EL (cell line): ENCODE measurements around the gene IGSF8.
"Not testable (repeated sequence)": the region's sequence is repeated elsewhere in the genome, so short reads cannot be mapped to it uniquely, and the experiment has no call there.

Experiments used
- DNase-seq: peaks from one replicate; pipeline ENCODE4 v3.0.0-alpha.2; 2016

The IGSF8 gene

DNA sequence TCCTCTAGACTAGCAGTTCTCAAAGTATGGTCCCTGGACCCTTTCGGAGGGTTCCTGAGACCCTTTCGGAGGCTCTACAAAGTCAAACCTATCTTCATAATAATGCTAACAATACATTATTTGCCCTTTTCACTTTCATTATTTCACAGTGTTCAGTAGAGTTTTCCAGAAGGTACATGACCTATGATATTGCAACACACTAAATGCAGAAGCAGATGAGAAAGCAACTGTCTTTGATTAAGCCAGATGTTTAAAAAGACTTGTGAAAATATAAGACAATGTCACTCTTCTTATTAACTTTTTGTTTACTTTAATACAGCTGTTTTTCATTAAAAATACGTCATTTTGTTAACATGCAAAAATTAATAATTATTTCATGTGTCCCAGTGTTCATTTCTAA is 34.3 kb downstream of the IGSF8 start:
- no peak for DNase-seq

DNA sequence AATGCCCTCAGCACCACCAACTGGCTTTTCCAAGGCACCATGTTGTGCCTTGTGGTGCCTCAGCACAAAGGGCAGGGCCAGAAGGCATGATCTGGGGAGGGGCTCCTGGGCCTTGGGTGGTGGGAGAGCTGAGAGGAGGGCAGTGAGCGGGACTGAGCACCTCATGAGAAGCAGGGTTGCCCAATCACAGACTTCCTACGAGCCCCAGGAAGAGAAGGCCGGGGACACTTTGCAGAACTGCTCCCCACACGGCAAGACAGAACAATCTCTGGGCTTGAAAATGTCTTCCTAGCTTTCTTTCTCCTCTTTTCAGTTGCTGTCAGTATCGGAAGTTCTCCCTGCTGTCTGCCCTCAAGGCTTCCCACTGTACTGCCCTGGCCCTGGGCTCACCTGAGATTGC is 35.2 kb downstream of the IGSF8 start:
- DNase-seq: no peak

DNA sequence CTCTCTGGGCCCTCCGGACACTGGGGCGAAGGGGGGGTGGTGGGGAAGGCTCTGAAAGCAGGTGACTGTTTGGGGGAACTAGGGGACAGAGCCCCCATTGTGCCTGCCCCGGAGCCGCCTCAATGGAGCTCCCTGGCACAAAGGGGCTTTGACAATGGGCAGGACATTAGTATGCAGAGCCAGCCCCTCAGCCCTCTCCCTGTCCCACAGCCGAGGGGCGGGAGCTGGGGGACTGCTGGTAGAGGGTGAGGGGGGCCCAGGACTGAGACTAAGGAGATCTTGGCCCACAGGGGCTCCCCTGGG is 36.2 kb downstream of the IGSF8 start:
- no peak for DNase-seq

DNA sequence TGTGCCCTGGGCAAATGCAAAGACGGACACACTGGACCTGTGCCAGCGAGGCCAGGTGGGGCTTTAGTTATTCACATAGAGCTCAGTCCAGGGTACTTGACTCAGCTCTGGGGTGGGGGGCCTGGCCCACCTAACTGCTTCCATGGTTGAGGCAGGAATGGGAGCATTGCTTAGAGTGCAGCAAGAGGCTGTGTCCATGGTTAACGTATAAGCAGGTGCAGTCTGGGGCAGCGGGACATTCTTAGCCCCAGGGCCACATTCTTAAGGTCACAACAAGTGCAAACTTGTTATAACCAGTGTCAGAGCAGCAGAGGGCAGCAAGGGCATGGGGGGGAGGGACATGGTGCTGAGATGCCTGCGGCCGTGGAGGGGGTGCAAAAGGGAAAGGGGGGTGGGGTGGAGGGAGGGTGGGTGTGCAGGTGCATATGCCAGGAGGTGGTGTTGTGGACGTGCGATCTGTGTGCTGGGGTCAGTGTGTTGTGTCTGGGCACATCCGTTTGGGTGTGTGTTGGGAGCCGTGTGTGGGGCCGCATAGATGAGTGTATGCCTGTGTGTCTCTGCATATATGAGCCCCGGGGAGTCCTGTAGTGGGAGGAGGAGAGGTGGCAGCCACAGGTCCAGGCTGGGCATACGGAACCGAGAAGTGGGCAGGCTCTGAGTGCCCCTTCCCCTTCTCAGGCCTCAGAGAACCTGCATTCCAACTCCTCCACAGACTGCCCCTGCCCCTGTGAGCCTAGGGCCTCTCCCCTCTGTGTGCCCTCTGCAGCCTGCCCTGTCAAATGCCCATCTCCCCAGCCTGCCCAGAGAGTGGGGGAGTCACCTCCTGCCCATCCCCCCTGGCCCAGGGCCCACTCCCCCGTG is 36.8 kb downstream of the IGSF8 start:
- no peak for DNase-seq

DNA sequence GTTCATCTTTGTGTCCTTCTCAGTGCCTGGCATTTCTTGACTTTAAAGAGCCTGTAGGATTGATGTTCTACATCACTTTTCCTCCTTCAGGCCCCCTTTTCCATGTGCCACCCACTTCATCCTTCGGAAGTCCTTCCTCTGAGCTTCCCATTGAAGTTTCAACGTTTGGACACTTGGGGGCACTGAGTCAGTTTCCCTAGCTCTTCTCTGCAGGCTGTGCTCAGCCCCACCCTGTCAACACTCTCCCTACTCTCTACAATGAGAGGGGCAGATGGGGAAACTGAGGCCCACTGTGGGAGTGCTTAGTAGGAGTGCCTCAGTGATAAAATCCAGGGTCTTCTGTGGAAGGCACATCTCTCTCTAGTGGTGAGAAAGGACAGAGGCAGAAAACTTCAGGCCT is 40.3 kb downstream of the IGSF8 start:
- peak; percentile 14 for DNase-seq

DNA sequence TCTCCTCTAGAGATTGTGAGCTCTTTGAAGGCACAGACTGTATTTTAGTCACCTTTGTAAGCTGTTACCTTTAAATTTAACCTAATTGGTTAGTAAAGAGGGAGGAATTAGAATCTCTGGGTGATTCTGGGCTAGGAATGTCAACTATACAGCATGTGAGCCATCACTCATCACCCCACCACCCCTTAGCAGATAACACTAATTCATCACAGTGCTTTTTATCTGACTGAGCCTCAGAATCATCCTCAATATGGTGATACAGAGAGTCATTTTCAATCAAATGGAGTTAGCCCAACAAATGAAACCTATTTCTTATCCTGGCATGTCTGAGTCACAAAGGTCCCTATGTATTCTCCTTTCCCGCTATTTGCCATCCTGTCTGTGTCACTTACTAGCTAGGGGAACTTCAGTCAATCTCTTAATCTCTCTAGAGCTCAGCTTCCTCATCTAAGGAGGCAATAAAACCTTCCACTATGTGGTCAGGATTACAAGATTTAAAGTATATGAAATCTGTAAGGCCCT is 41.7 kb downstream of the IGSF8 start:
- no peak for DNase-seq

DNA sequence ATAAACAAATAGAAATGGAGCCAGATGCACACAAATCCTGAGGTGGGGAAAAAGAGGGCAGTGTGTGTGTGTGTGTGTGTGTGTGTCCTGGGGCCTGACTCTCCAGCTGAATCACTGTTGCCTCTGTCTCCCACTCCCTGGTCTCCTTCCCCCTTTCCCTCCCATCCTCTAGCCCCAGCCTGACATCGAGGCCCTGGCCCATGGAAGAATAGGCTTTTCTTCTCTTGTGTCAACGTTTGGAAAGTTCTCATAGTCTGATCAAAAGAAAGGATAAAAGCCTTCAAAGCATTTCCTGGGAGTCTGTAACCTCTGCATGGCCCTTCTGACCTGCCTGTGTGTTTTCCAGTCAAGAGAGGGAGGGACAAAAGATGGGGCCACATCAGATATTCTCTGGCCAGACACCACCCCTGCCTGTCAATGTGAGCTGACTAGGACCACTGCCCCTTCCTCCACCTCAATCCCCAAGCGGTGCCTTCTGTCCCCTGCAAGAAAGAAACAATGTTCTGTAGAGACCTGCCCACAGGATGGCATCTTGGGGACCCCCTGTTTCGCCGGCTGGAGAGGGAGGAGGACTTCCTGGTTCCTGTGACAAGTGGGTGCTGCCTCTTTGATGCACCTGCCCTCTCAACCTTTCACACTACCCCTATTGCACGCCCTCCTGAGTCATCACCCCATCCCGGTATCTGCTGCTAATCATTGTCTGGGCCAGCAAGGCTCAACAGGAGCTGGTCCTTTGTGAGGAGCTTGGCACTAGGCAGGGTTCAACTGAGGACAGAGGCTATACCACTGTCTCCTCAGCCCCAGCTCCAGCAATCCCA is 44.7 kb downstream of the IGSF8 start:
- no peak for DNase-seq

DNA sequence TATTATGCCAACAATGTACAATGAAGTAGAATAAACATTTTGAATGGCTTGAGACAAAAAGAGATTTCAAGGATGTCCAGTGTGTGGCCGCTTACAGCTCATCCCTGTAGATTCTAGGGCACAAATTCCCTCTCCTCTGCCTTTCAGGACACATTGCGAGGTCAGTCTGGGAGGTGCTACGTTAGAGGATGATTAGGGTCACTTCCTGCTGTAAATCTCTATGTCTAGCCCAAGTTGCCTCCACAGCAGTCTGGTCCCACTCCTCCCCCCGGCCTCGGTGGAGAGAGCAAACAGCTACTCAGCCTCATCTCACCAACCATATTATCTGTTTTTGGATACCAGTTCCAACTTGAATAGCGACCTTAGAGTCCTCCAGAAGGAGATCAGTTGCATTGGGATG is 45.5 kb downstream of the IGSF8 start:
- no peak for DNase-seq

DNA sequence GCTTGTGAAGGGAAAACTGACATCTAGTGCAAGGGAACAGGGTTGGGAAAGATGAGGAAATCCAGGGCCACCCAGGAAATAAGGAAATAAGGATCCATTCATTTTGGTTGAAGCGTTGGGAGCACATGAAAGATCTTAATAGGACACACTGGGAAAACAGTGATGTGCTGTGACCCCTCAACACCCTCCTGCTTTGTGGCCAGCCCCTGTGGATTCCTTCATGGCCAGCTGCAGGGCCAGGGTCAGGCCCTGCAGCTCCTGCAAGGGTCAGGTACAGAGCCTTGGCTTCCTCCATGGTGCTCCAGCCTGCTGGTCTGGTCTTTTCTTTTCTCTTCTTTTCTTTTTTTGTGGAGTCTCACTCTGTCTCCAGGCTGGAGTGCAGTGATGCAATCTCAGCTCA is 47.8 kb downstream of the IGSF8 start:
- DNase-seq: no peak

DNA sequence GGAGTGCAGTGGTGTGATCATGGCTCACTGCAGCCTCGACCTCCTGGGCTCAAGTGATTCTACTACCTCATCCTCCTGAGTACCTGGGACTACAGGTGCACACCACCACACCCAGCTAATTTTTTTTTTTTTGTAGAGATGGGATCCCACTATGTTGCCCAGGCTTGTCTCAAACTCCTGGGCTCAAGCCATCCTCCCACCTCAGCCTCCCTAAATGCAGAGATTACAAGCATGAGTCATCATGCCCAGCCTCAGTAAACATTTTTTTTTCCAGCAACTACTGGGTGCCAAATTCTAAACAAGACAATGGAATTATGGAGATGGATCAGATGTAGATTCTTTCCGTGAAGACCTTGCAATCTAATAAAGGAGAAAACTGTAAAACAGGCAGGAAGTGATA is 48.2 kb downstream of the IGSF8 start:
- DNase-seq: not testable (repeated sequence)

DNA sequence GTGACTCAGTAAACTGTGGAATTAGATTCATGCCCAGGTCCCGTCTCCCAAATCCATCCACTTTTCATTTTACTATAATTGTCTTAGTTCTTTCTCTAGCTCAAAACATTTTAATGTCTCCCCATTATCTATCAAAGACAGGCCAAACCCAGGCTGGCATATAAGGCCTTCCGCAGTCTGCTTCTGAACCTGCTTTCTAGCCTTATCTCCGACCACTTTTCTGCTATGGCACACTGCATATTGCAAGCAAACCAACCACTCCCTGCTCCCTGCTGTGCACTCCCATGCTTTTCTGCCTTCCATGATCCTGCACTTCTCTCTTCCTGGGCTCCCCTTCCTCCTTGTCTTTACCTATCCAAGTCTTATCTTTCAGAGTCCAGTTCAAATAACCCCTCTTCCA is 49.3 kb downstream of the IGSF8 start:
- DNase-seq: no peak

DNA sequence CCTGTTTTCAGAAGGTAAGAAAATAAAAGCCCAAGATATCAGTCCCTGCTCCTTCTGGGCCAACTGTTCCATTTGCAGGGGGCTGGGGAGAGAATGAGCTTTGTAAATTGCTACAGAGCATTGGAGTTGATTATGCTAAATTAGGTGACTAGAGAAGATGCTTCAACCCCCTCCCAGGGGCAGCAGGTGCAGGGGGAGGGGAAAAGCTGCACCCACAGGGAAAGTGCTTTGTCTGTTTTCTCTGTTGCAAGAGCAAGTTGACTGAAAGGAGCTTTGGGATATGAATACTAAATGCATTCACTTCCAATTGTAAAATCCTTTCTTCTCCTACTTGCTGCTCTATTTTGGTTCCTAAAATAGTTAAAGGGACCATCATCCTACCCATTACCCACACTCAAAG is 50.1 kb downstream of the IGSF8 start:
- no peak for DNase-seq

DNA sequence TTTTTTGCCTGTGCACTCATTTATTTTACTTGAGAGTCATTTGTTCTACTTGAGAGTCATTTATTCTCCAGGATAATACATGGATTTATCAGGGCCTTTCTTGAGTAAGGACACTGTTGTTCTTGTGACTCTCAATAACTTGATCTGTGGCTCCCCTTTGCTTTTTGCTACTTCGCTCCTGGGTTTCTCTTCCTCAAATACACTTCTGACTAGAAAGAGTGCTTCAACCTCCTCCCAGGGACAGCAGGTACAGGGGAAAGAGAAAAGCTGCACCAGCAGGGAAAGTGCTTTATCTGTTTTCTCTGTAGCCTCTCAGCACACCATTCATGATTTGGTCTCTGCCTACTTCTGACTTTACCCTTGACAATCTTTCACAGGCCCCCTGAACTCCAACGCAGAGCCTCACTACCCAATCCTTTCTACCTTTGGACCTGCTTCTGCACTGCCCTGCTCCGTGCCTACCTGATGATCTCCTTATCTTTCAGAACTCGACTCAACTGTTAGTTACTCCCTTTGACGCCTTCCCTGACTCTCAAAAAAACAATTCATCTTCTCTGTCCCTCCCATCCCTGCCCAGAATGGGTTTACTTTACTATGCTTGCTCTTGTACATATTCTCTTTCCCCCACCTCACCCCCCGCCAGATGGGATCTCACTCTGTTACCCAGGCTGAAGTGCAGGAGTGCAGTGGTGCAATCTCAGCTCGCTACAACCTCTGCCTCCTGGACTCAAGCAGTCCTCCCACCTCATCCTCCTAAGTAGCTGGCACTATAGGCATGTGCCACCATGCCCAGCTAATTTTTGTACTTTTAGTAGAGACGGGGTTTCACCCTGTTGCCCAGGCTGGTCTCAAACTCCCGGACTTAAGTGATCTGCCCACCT is 51.1 kb downstream of the IGSF8 start:
- DNase-seq: no peak

DNA sequence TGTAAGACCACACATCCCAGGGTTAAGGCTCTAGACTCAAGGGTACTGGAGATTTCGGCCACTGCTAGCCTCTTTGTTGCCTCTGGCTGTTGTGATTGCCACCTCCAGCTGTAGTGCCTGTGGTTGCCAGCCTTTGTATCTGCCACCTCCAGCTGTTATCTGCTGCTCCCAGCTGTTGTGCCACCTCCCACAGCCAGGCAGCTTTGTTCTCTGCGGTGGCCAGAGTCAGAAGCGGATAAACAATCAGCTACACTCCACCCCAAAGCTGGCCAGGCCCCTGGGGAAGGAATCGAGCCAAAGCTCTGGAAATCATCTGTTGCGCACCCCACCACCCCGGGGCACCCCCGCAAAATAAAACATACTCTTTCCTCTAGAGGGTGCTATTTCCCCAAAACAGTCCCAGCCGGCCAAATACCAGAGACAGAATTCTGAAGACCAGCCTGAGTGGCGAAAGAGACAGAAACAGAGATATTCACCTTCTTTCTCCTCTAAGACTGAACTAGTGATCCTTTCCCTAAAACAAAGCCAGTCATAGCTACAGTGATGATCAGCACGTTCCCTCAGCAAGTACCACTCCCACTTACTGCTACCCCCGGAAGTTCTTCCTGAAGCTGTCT is 51.8 kb downstream of the IGSF8 start:
- peak; percentile 50 for DNase-seq

DNA sequence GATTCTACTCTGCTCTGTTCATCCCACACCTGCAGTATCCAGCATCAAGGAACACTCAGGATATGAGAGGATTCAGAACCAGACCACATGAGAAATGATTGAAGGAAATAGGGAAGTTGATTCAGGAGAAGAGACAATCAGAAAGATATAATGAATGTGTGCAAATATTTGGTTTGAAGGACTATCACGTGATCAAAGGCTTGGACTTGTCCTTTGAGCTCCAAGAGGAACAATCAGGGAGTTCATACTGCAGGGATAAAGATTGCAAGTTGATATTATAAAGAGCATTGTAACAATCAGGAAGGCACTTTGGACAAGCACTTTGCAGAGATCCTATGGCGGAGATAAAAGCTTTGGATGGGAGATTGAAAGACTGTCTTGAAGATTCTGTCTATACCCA is 52.8 kb downstream of the IGSF8 start:
- DNase-seq: no peak

DNA sequence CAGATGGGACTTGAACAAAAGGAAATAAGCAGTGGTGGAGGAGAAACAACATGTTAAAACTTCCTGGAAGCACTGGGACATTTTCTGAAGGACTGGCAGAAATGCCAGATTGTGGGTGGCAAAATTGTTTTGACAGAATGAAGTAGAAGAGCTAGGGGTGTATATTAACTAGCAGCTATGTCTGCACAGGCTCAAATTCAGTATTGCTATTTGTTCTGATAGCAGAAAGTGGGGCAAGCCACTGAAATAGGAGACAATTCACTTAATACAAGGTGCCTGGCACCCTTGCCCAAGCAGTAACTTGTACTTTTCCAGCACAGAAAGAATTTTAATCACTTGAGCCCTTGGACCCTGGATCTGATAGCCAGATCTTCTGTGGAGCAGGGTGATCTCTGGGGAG is 54.9 kb downstream of the IGSF8 start:
- no peak for DNase-seq
